GM18909 (cell line): ENCODE results near the gene DENND2D.

ENCODE experiments used
- ATAC-seq: cut with Tn5 transposase; IDR thresholded peaks from one replicate; pipeline ENCODE4 v1.9.1; 2021; ENCODE audit warnings: mild to moderate bottlenecking; ENCODE audit not compliant: unreplicated experiment, poor library complexity

DENND2D gene

GRCh38 chr1:111183308-111184069, 17.0 kb downstream of the DENND2D start:
- no peak for ATAC-seq

GRCh38 chr1:111182052-111182451, 18.4 kb downstream of the DENND2D start:
- ATAC-seq, result no peak

GRCh38 chr1:111179968-111180533, 20.4 kb downstream of the DENND2D start:
- ATAC-seq, result no peak

GRCh38 chr1:111176678-111177077, 23.8 kb downstream of the DENND2D start:
- ATAC-seq, result no peak

- no peak for ATAC-seq
These were observed 25.1 kb downstream of the DENND2D start for GRCh38 chr1:111175349-111175748.

- no peak for ATAC-seq
These were observed 26.4 kb downstream of the DENND2D start for GRCh38 chr1:111174070-111174469.

- no peak for ATAC-seq
These were observed 28.0 kb downstream of the DENND2D start for GRCh38 chr1:111172463-111172862.

GRCh38 chr1:111164151-111164550, 36.3 kb downstream of the DENND2D start:
- ATAC-seq, result no peak

GRCh38 chr1:111163363-111163762, 37.1 kb downstream of the DENND2D start:
- ATAC-seq, result no peak

GRCh38 chr1:111162488-111162880, 38.0 kb downstream of the DENND2D start:
- no peak for ATAC-seq

- no peak for ATAC-seq
These were observed 38.5 kb downstream of the DENND2D start for GRCh38 chr1:111161843-111162487.

- ATAC-seq, result no peak
These were observed 43.0 kb downstream of the DENND2D start for GRCh38 chr1:111157431-111157830.

- ATAC-seq, result no peak
These were observed 46.1 kb downstream of the DENND2D start for GRCh38 chr1:111154021-111154999.

- no peak for ATAC-seq
These were observed 48.6 kb downstream of the DENND2D start for GRCh38 chr1:111151838-111152237.

GRCh38 chr1:111148376-111148881, 52.0 kb downstream of the DENND2D start:
- ATAC-seq, result peak; percentile 46

GRCh38 chr1:111147948-111148347, 52.5 kb downstream of the DENND2D start:
- ATAC-seq, result no peak

- ATAC-seq, result no peak
These were observed 54.3 kb downstream of the DENND2D start for GRCh38 chr1:111145963-111146768.

- ATAC-seq, result no peak
These were observed 54.9 kb downstream of the DENND2D start for GRCh38 chr1:111145542-111145941.

GRCh38 chr1:111142356-111142975, 58.0 kb downstream of the DENND2D start:
- no peak for ATAC-seq
